Endodermal cell (in vitro differentiated cells): ENCODE data around the gene ANKZF1. TPM values are rescaled to one million over a fixed set of nuclear protein-coding genes. Genes with fewer than 3 reads are reported as not detected.
"Not testable (repeated sequence)": the region's sequence is repeated elsewhere in the genome, so short reads cannot be mapped to it uniquely, and the experiment has no call there.

Experiments
- DNase-seq: peaks from one replicate; pipeline ENCODE4 v3.0.0-alpha.2; 2017
- H3K27ac ChIP-seq: 2 replicates; pipeline ENCODE4 v1.5.1; 2013; ENCODE audit warnings: mild to moderate bottlenecking, low read depth, low read length, moderate library complexity
- H3K27me3 ChIP-seq: 2 replicates; pipeline ENCODE4 v1.6.1; 2013; ENCODE audit warnings: mild to moderate bottlenecking, low read length, moderate library complexity; ENCODE audit not compliant: insufficient read depth, control insufficient read depth, poor library complexity, severe bottlenecking
- H3K36me3 ChIP-seq: 2 replicates; pipeline ENCODE4 v1.7.0; 2013; ENCODE audit warnings: mild to moderate bottlenecking, low read length, moderate library complexity; ENCODE audit not compliant: control insufficient read depth, insufficient read depth
- H3K4me1 ChIP-seq: one replicate; pipeline ENCODE4 v1.7.0; 2013; ENCODE audit warnings: low read length; ENCODE audit not compliant: control insufficient read depth, insufficient read depth
- H3K4me3 ChIP-seq: 2 replicates; pipeline ENCODE4 v1.5.1; 2013; ENCODE audit warnings: mild to moderate bottlenecking, low read length, moderate library complexity
- H3K9ac ChIP-seq: 2 replicates; pipeline ENCODE4 v1.6.1; 2013; ENCODE audit warnings: mild to moderate bottlenecking, low read length, moderate library complexity; ENCODE audit not compliant: poor library complexity, severe bottlenecking; ENCODE audit errors: extremely low read depth
- H3K9me3 ChIP-seq: 2 replicates; pipeline ENCODE4 v1.6.1; 2013; ENCODE audit warnings: mild to moderate bottlenecking, low read length, moderate library complexity; ENCODE audit not compliant: control insufficient read depth
- H3K27ac Mint-ChIP-seq: 2 replicates; pipeline ENCODE4 v1.8.0; 2020; ENCODE audit warnings: mixed read lengths
- H3K27me3 Mint-ChIP-seq: 2 replicates; pipeline ENCODE4 v1.8.0; 2021; ENCODE audit warnings: mild to moderate bottlenecking, mixed read lengths; ENCODE audit not compliant: insufficient read depth
- H3K36me3 Mint-ChIP-seq: 2 replicates; pipeline ENCODE4 v1.8.0; 2020; ENCODE audit warnings: low read depth, mixed read lengths
- H3K4me1 Mint-ChIP-seq: 2 replicates; pipeline ENCODE4 v1.8.0; 2020; ENCODE audit warnings: mixed read lengths
- H3K4me3 Mint-ChIP-seq: 2 replicates; pipeline ENCODE4 v1.8.0; 2020; ENCODE audit warnings: mild to moderate bottlenecking, moderate library complexity, mixed read lengths
- H3K9me3 Mint-ChIP-seq: 2 replicates; pipeline ENCODE4 v1.8.0; 2020; ENCODE audit warnings: mild to moderate bottlenecking, mixed read lengths
- WGBS, 2 experiments: methylation state at CpG; one replicate each; pipeline versions ENCODE4 v1.1.5 to v1.1.7; 2013; ENCODE audit warnings: missing lambda C conversion rate in 2 of 2, mixed read lengths in 1 of 2; ENCODE audit not compliant: insufficient coverage in 1 of 2, insufficient read length in 1 of 2; 5-methylcytosine and 5-hydroxymethylcytosine counted together
- total RNA-seq, 2 donors: library from RNA; stranded (reverse); fragmentation: NEBNext Ultra II Directional in 1 of 2; extraction: Animal tissue kit (Norgen Biotek cat#: 25700) in 1 of 2; gene quantifications; 2 replicates in 1 of 2; 3 replicates in 1 of 2; pipeline ENCODE4 v1.2.1, GENCODE V29; 2021
- TF ChIP-seq, protein P1 (sequence below): fragments of 200-600 bp; sonication (generic); conservative IDR thresholded peaks from 2 replicates; pipeline ENCODE4 v1.5.0; 2021; ENCODE audit warnings: antibody characterized with exemption, mild to moderate bottlenecking

ANKZF1 gene
- total RNA-seq, 2 donors from 2014 or later: 50.9 to 56.3 TPM

DNA sequence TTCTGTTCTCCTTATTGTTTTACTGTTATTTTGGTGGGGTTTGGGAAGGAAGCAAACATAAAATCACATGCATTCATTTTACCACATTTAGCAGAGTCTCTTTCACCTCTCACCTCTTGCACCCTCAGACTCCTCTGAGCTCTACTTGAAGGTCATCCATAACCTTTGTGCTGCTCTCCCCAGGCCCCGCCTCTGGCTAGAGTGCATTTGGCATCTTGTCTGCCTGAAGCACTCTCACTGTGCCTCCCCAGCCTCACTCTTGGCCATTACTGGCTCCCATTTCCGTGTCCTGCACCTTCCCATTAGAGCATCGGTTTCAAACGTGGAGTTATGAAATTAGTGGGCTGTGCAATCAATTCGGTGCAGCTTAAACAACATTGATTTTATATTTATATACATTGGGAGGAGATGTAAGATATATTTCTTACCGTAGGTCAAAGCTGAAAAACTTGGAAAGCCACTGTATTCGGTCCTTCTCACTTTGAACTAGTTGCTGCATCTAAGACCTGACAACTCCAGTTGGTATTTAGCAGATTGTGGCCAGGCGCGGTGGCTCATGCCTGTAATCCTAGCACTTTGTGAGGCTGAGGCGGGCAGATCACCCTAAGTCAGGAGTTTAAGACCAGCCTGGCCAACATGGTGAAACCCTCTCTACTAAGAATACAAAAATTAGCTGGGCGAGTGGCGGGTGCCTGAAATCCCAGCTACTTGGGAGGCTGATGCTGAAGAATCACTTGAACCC, 30.0 kb upstream of the ANKZF1 start:
- H3K9me3 ChIP-seq: no peaks in the 10 kb centered on the region
- no peak for DNase-seq
- Mint-ChIP-seq H3K36me3 (no peaks in the 10 kb centered on the region), H3K27me3 (peaks cover 11% of the 10 kb centered on the region), H3K4me1 (no peaks in the 10 kb centered on the region), H3K4me3 (no peak overlapping the region), H3K27ac (no peak overlapping the region), H3K9me3 (peaks cover 13% of the 10 kb centered on the region)
- H3K4me3 ChIP-seq: no peak overlapping the region
- 84 to 92% methylated on average over 6 to 11 of the region's 12 CpGs for WGBS, 2 experiments
- TF ChIP-seq, protein P1, sequence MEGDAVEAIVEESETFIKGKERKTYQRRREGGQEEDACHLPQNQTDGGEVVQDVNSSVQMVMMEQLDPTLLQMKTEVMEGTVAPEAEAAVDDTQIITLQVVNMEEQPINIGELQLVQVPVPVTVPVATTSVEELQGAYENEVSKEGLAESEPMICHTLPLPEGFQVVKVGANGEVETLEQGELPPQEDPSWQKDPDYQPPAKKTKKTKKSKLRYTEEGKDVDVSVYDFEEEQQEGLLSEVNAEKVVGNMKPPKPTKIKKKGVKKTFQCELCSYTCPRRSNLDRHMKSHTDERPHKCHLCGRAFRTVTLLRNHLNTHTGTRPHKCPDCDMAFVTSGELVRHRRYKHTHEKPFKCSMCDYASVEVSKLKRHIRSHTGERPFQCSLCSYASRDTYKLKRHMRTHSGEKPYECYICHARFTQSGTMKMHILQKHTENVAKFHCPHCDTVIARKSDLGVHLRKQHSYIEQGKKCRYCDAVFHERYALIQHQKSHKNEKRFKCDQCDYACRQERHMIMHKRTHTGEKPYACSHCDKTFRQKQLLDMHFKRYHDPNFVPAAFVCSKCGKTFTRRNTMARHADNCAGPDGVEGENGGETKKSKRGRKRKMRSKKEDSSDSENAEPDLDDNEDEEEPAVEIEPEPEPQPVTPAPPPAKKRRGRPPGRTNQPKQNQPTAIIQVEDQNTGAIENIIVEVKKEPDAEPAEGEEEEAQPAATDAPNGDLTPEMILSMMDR: no peak
- H3K27ac ChIP-seq: no peak overlapping the region
- H3K4me1 ChIP-seq: no peaks in the 10 kb centered on the region
- H3K36me3 ChIP-seq: no peaks in the 10 kb centered on the region
- H3K9ac ChIP-seq: no peak overlapping the region
- H3K27me3 ChIP-seq: peaks cover 5% of the 10 kb centered on the region

DNA sequence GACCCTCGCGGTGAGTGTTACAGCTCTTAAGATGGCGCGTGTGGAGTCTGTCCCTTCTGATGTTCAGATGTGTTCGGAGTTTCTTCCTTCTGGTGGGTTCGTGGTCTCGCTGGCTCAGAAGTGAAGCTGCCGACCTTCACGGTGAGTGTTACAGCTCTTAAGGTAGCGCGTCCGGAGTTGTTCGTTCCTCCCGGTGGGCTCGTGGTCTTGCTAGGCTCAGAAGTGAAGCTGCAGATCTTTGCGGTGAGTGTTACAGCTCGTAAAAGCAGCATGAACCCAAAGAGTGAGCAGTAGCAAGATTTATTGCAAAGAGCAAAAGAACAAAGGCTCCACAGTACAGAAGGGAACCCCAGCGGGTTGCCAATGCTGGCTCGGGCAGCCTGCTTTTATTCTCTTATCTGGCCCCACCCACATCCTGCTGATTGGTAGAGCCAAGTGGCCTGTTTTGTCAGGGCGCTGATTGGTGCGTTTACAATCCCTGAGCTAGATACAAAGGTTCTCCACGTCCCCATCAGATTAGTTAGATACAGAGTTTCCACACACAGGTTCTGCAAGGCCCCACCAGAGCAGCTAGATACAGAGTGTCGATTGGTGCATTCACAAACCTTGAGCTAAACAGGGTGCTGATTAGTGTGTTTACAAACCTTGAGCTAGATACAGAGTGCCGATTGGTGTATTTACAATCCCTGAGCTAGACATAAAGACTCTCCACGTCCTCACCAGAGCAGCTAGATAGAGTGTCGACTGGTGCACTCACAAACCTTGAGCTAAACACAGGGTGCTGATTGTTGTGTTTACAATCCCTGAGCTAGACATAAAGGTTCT, 28.9 kb upstream of the ANKZF1 start:
- not testable (repeated sequence) for H3K4me3 ChIP-seq, H3K9ac ChIP-seq, H3K4me3 Mint-ChIP-seq, H3K36me3 ChIP-seq, H3K27ac Mint-ChIP-seq, H3K36me3 Mint-ChIP-seq, H3K27ac ChIP-seq, H3K27me3 ChIP-seq, H3K9me3 ChIP-seq, DNase-seq, H3K4me1 Mint-ChIP-seq, H3K4me1 ChIP-seq
- Mint-ChIP-seq H3K27me3 (peaks cover 11% of the 10 kb centered on the region), H3K9me3 (peaks cover 13% of the 10 kb centered on the region)
- 93 to 94% methylated on average over 11 to 26 of the region's 26 CpGs for WGBS, 2 experiments

DNA sequence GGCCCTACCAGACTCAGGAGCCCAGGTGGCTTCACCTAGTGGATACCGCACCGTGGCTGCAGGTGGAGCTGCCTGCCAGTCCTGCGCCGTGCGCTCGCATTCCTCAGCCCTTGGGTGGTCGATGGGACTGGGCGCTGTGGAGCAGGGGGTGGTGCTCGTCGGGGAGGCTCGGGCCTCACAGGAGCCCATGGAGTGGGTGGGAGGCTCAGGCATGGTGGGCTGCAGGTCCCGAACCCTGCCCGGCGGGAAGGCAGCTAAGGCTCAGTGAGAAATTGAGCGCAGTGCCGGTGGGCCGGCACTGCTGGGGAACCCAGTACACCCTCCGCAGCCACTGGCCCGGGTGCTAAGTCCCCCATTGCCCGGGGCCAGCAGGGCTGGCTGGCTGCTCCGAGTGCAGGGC, 28.3 kb upstream of the ANKZF1 start:
- DNase-seq: not testable (repeated sequence)

More for the DNA sequence above, 28.3 kb upstream of the ANKZF1 start:
- not testable (repeated sequence) for H3K4me3 Mint-ChIP-seq, H3K27me3 ChIP-seq, H3K9me3 ChIP-seq, H3K4me3 ChIP-seq, H3K9ac ChIP-seq, H3K27ac ChIP-seq, H3K4me1 ChIP-seq, H3K4me1 Mint-ChIP-seq, H3K36me3 ChIP-seq, H3K36me3 Mint-ChIP-seq, H3K27ac Mint-ChIP-seq
- WGBS, 2 experiments: 75 to 91% methylated on average over 4 to 18 of the region's 21 CpGs
- Mint-ChIP-seq H3K9me3 (peaks cover 13% of the 10 kb centered on the region), H3K27me3 (peaks cover 11% of the 10 kb centered on the region)
